Stomach (tissue), 9 donors: ENCODE measurements around the gene RNLS. TPM values are rescaled to one million over a fixed set of nuclear protein-coding genes. Genes with fewer than 3 reads are reported as not detected.

Source experiments
- DNase-seq, 2 donors: peaks; one replicate each; pipeline versions ENCODE4 v3.0.0 to v3.0.0-alpha.2; 2013 to 2019
- H3K27ac ChIP-seq, 5 donors: fragments of 200-600 bp in 4 of 5; sonication (generic) in 4 of 5; one replicate each; pipeline ENCODE4 v1.5.1; 2013 to 2019; ENCODE audit warnings: mild to moderate bottlenecking in 1 of 5, moderate library complexity in 1 of 5
- H3K27me3 ChIP-seq, 3 donors: fragments of 200-600 bp; sonication (generic); one replicate each; pipeline ENCODE4 v1.5.1; 2017 to 2019; ENCODE audit warnings: mixed run types in 1 of 3
- H3K36me3 ChIP-seq, 4 donors: fragments of 200-600 bp; sonication (generic); 1 replicate in 3 of 4; 2 replicates in 1 of 4; pipeline ENCODE4 v1.5.1; 2016 to 2019
- H3K4me1 ChIP-seq, 4 donors: fragments of 200-600 bp; sonication (generic); one replicate each; pipeline ENCODE4 v1.5.1; 2016 to 2019
- H3K4me3 ChIP-seq, 4 donors: fragments of 200-600 bp; sonication (generic) in 3 of 4; one replicate each; pipeline ENCODE4 v1.5.1; 2016 to 2019; ENCODE audit warnings: mild to moderate bottlenecking in 1 of 4
- H3K9me3 ChIP-seq, 4 donors: fragments of 200-600 bp; sonication (generic); one replicate each; pipeline ENCODE4 v1.5.1; 2016 to 2019
- CTCF ChIP-seq, 7 experiments: fragments of 450-650 bp in 4 of 7; fragments of 200-600 bp in 3 of 7; sonication (generic) in 3 of 7; IDR thresholded peaks; one replicate each; pipeline ENCODE4 v1.5.1; 2016 to 2019; ENCODE audit warnings: antibody characterized with exemption in 7 of 7, control low read depth in 2 of 7, mild to moderate bottlenecking in 1 of 7
- EP300 ChIP-seq: sonication (generic); formaldehyde crosslinking; IDR thresholded peaks from one replicate; pipeline ENCODE4 v1.6.1; 2017; ENCODE audit warnings: antibody characterized with exemption
- POLR2A ChIP-seq, 4 donors: fragments of 450-650 bp; IDR thresholded peaks; one replicate each; pipeline ENCODE4 v1.6.1; 2016; ENCODE audit warnings: antibody characterized with exemption in 4 of 4, control low read depth in 2 of 4, mild to moderate bottlenecking in 1 of 4, moderate library complexity in 1 of 4
- POLR2AphosphoS5 ChIP-seq, 3 donors: sonication (generic); formaldehyde crosslinking; IDR thresholded peaks; one replicate each; pipeline ENCODE4 v1.6.1; 2016; ENCODE audit warnings: antibody characterized with exemption in 3 of 3
- WGBS, 5 donors: extraction: QIAGEN DNeasy Blood & Tissue Kit in 3 of 5; methylation state at CpG; one replicate each; pipeline versions ENCODE4 v1.1.5 to v1.1.7; 2013 to 2018; 5-methylcytosine and 5-hydroxymethylcytosine counted together
- intact Hi-C: fragments of 100-400 bp; cut with DNase I; formaldehyde crosslinking; loops from one replicate; pipeline ENCODE4 v1.15.1; 2023; ENCODE audit warnings: low total_unique reads
- polyA plus RNA-seq, 3 donors: library from polyadenylated mRNA; stranded (reverse); fragments of 200-250 nt; gene quantifications; one replicate each; pipeline ENCODE4 v1.2.3, GENCODE V29; 2013
- total RNA-seq, 5 donors: library from RNA; depleted of rRNA; stranded (reverse); fragments of >200 nt; gene quantifications; one replicate each; pipeline versions ENCODE4 v1.1.0 to v1.2.3, GENCODE V29; 2014 to 2016
- donor health status: healthy with polysubstance abuse.
- donor health status: Bipolar disorder and iron deficiency.
- donor health status: healthy.

Gene RNLS
- total and polyA plus RNA-seq, 8 donors: 6.7 to 21.5 (median 11.6) TPM; not detected in 2

GRCh38 chr10:88270061-88270808 is 312.9 kb downstream of the RNLS start:
- peak overlapping the region in 3 of 5 donors; percentile 25 to 59 (median 52) for H3K27ac ChIP-seq
- TF ChIP-seq POLR2A (IDR thresholded peaks at IDR 0.05): no peak
- TF ChIP-seq EP300: no peak
- TF ChIP-seq CTCF (IDR thresholded peaks at IDR 0.05): no peak
- no peak for TF ChIP-seq POLR2AphosphoS5 (IDR thresholded peaks at IDR 0.05)
- no peaks in the 10 kb centered on the region for H3K27me3 ChIP-seq
- intact Hi-C loops: no loop called here
- no peak overlapping the region for H3K4me3 ChIP-seq
- DNase-seq: no peak
- no peaks in the 10 kb centered on the region for H3K36me3 ChIP-seq
- WGBS, 5 donors: 91 to 96% (median 93%) methylated on average over 9 of the region's 9 CpGs
- H3K9me3 ChIP-seq: no peaks in the 10 kb centered on the region
- peaks cover 0 to 25% (median 0%) of the 10 kb centered on the region in 4 donors for H3K4me1 ChIP-seq

- no peaks in the 10 kb centered on the region for H3K9me3 ChIP-seq
- no peak overlapping the region for H3K4me3 ChIP-seq
- no peak overlapping the region for H3K27ac ChIP-seq
- no peaks in the 10 kb centered on the region for H3K36me3 ChIP-seq
- no peaks in the 10 kb centered on the region for H3K4me1 ChIP-seq
- no peaks in the 10 kb centered on the region for H3K27me3 ChIP-seq
- WGBS, 5 donors: 87 to 94% (median 90%) methylated on average over 5 of the region's 5 CpGs
- no peak for DNase-seq
- TF ChIP-seq CTCF (IDR thresholded peaks at IDR 0.05) (no peak), POLR2A (IDR thresholded peaks at IDR 0.05) (no peak), POLR2AphosphoS5 (IDR thresholded peaks at IDR 0.05) (no peak), EP300 (no peak)
- intact Hi-C loops: no loop called here
These were observed 320.4 kb downstream of the RNLS start for GRCh38 chr10:88262591-88263234.

GRCh38 chr10:88261152-88261551 is 322.0 kb downstream of the RNLS start:
- Histone ChIP-seq H3K4me1 (no peaks in the 10 kb centered on the region), H3K9me3 (no peaks in the 10 kb centered on the region), H3K27ac (no peak overlapping the region), H3K36me3 (no peaks in the 10 kb centered on the region), H3K4me3 (no peak overlapping the region), H3K27me3 (no peaks in the 10 kb centered on the region)
- no peak for DNase-seq
- TF ChIP-seq EP300: no peak
- no peak for TF ChIP-seq CTCF (IDR thresholded peaks at IDR 0.05)
- no peak for TF ChIP-seq POLR2AphosphoS5 (IDR thresholded peaks at IDR 0.05)
- no peak for TF ChIP-seq POLR2A (IDR thresholded peaks at IDR 0.05)
- intact Hi-C loops: no loop called here

- Histone ChIP-seq H3K27ac (no peak overlapping the region), H3K4me3 (no peak overlapping the region), H3K4me1 (peaks cover 0 to 4% (median 2%) of the 10 kb centered on the region in 4 donors), H3K9me3 (no peaks in the 10 kb centered on the region), H3K36me3 (no peaks in the 10 kb centered on the region), H3K27me3 (no peaks in the 10 kb centered on the region)
- intact Hi-C loops: no loop called here
- 85 to 97% (median 97%) methylated on average over 1 of the region's 1 CpG for WGBS, 5 donors
- no peak for TF ChIP-seq POLR2A (IDR thresholded peaks at IDR 0.05)
- TF ChIP-seq CTCF (IDR thresholded peaks at IDR 0.05): no peak
- TF ChIP-seq EP300: no peak
- no peak for TF ChIP-seq POLR2AphosphoS5 (IDR thresholded peaks at IDR 0.05)
- no peak for DNase-seq
These were observed 322.6 kb downstream of the RNLS start for GRCh38 chr10:88260329-88261051.
